ENCODE results near the gene DDX17.
A peak's percentile ranks its signal among the peaks of the same experiment; 100 is the strongest.
"Not testable (repeated sequence)": the region's sequence is repeated elsewhere in the genome, so short reads cannot be mapped to it uniquely, and the experiment has no call there.

Gene DDX17

DNA sequence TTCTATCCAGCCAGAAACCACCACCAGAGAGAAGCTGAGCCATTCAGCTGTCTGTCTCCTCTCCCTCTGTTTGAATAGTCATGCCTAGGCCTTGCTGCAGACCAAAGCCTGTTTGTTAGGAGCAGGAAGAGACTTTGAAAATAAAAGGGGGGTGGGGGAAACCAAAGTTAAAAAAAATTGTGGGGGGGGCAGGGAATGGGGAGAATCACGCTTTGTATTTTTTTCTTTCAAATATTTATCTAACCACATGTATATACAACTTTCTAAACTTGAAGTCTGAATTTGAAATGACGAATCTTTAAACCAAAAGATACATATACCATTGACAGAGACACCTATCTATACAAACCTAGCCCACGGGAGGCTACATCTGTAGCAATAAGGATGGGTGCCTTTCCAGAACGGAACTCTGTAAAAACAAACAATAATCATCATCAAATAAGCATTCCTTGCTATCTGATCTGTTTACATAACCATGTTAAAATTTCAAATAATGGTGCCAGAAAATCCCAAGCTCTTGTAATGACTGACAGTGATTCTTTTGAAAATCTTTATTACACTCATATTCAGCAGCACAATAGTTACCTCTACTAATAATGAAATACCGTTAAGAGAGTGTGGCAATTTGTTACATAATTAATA, 14.3 kb downstream of the DDX17 start:
- no peak for DNase-seq

DNA sequence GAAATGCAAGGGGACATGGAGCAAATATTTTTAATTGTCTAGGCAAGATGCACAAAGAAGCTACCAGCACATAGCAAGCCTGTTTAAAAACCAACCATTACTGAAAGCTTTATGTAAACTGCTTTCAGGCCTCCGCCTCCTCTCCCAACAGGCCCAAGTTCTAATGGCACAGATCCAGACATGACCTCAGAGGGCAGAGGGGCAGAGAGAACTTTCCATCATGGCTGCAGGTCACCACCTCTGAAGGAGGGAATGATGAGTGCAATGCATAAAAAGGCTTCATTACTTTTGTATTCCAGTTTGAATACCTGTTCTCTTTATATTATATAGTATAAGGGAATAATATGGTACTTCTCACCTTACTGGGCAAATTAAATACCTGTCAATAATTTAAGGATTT, 15.2 kb downstream of the DDX17 start:
- DNase-seq: no peak

DNA sequence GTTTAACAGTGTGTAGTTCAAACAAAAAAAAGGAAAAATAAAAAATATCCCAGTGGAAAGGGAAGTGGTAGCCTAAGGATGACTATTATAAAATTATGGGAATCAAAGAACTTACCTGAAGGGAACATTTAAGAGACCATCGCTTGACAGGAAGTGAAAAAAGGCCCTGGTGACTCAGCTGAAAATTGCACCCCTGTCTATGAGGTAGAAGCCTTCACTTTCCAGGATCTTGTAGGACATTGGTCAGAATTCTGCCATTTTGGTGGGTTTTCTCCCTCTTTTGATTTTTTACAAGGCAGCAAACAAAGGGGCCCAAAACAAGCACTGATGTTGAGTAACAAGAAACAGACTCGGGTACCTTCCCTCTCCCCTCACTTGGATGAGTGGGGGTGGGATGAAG, 15.6 kb downstream of the DDX17 start:
- DNase-seq: no peak

DNA sequence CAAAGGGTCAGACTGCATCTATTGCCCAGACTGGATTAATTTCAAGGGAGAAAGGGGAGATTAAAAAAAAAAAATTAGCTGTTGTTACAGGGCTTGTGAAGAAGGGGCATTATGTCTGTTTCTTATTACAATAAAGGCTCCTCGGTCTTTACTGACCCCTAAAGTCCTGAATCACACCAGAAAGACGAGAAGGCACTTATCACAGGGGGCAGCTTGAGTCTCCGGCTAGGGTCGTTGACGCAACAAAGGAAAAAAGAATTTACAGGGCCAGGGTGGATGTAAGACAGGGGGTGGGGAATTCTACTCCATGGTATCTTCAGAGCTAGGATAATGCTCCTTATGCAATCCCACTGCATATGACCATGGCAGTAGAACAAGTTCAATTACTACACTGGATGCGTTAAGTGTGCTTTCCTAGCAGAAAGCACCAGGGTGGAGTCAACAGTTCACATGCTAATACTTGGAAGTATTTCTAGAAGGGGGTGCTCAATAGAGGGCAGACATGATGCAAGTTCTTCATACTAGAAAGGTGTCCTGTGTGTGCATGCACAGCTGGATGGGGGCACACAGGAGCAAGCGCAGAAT, 16.5 kb downstream of the DDX17 start:
- DNase-seq: no peak

DNA sequence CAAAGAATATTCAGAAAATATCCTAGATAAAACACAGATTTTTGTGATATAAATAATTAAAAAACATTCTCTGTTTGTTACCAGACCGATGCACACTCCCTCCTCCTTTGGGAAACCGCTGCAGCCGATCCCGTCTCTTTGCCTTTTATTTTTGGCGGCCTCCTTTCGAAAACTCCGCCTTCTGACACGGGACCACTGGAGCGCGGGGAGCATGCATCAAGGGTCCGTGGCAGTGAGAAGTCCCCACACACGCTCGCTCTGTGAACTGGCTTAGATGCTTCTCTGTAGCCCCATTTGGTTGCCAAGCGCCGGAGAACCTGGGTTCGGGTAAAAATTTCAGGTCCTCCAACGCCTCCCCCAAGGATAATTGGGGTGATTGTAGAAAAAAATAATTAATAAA, 17.0 kb downstream of the DDX17 start:
- DNase-seq: no peak

DNA sequence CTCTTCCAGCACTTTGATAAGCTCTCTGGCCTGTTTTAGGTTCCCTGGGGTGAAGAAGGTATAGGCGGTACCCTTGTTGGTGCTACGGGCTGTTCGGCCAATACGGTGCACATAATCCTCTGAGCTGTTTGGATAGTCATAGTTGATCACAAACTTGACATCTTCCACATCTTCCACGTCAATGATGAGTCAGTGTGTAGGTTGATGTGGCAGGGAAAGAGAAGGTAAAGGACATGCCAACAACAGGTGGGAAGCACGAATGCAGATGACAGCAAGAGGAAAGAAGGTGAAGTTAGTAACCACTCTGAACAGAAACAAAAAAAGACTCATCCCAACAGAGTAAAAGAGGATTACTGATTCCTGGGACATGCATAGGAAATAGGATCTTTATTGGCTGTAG, 18.2 kb downstream of the DDX17 start:
- DNase-seq: no peak

DNA sequence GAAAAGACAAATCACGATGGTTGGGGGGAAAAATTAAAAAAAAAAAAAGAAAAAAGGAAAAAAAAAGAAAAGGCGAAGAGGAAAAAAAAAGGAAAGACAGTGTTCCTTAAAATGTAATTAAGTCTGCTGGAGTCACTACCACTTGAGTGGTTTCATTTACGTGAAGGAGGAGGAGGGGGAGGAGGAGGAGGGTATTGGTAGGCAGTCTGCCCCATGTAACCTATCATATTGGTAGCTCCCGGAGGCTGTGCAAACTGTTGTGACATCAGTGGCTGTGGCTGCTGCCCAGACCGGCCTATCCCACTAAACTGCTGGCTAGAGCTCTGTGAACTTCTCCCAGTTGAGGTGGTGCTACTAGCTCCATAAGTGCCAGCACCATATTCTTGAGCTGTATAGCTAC, 20.3 kb downstream of the DDX17 start:
- no peak for DNase-seq

DNA sequence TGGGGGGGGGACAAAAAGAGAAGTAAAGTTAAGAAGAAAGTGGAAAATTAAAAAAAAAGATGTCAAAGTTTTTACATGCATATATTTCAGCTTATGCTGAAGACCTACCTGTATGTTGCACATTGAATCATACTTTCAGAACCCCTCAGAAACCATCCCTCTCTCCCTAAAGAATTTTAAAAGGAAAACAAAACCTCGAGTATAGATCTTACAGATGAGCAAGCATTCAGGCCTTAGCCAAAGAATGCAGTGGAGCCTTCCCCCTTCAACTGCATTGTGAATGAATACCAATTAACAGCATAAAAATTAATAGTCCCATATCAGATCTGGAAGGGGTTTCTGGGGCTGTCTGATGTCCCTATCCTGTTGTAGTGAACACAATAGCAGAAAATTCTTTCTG, 21.9 kb downstream of the DDX17 start:
- no peak for DNase-seq

DNA sequence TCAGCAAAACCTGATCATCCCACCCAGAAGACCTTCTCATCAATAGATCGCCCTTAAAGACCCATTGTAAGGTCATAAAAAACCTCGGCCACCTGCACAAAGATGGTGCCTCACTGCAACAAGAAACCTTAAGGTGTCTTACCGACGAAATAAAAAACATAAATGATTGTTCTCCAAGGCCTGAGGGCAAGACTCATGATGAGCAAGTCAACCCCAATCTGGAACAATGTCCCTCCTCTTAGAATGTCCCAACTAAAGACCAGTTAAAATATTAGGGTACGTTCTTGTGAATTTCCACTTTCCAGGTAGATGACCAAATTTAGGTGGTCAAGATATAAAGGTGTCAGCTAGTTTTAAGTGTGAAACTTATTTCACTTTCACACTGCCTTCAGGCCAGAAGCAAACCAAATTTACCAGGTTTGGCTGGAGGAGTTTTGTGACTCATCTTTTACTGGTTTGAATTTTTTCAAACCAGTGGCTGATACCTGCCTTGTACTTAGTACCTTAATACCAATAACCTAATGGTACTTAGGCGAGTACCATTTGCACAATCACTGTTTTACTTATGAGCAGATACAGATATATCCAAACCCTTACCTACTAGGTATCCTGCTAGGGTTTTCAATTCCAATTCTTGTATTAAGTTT, 23.3 kb downstream of the DDX17 start:
- no peak for DNase-seq

DNA sequence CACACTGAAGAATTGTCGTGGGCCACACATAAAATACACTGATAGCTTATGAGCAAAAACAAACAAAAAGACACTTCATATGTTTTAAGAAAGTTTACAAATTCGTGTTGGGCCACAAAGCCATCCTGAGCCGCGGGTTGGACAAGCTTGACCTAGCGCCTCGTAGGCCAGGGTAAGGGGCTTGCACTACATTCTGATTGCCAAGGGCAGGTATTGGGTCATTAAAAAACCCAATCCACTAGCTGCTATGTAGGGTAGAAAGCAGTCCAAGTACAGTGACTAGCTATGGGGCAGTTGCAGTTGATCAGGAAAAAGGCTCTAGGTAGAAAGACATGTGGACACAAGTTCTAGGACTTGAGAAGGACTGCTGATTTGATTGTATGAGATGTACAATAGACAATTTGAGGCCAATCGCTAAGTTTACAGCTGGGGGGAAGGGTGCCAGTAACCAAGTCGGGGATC, 24.2 kb downstream of the DDX17 start:
- DNase-seq: no peak

DNA sequence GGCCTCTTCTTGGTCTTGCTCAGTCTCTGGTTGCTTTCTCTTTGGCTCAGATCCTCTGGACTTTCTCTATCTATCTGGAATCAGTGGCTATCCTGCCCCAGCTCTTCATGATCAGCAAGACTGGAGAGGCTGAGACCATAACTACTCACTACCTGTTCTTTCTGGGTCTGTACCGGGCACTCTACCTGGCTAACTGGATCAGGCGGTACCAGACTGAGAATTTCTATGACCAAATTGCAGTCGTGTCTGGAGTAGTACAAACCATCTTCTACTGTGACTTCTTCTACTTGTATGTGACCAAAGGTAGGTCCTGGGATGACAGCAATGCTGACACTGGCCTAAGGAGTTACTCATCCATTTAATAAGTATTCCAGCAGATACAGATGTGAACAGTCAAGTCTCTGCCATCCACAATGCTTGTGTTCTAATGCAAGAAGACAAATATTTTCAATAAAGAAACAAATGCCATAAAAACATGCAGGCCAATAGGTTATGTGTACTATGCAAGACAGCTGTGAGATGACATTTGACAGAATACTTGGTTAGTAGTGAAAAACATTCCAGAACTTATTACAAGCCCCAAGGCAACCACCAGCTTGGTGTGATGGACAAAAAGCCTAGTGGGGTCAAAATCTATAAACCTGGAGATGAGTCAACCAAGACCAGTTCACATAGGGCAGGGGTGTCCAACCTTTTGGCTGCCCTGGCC, 24.8 kb downstream of the DDX17 start:
- no peak for DNase-seq

DNA sequence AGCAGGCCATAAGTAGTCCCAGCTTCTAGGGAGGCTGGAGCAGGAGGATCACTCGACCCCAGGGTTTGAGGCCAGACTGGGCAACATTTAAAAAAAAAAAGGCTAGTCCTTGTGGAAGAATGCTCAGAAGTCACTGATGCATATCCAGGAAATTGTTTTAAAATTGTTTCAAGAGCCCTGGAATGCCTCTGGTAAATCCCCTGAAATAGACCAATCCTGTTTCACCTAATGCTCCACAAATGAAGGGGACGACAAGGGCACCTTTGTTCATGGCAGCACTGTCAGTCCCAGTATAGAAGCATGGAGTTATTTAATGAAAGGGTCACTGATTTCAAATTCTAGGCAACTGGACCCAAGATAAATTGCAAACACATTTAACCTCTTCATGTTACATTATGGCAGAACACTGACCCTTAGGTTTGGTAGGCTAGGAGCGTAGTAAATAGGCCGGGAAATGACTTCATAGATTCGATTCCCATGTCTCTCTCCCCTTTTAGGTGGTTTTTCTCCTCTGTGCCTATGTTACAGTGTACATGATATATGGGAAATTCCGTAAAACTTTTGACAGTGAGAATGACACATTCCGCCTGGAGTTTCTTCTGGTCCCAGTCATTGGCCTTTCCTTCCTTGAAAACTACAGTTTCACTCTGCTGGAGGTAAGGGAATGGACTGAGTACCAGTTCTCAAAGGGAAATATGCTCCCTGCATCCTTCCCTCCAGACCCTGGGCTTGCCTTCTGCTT, 26.8 kb downstream of the DDX17 start:
- no peak for DNase-seq

DNA sequence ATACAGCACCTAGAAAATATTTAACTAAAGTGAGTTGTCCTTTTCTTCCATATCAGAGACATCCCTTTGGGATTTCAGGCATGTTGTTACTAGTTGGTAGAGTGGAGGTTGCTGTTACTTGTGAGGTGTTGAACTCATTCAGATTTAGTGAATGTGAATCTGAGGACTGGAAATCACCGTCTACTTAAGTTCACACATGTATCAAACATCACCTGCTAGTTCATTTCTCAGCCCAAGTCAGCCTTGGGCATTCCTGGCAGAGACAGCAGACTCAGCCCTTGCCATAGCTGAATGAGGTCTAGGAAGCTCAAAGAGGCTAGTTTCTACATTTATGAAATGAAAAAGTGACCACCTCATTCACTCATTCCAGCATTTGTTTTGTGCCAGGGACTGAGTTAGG, 28.5 kb downstream of the DDX17 start:
- no peak for DNase-seq

DNA sequence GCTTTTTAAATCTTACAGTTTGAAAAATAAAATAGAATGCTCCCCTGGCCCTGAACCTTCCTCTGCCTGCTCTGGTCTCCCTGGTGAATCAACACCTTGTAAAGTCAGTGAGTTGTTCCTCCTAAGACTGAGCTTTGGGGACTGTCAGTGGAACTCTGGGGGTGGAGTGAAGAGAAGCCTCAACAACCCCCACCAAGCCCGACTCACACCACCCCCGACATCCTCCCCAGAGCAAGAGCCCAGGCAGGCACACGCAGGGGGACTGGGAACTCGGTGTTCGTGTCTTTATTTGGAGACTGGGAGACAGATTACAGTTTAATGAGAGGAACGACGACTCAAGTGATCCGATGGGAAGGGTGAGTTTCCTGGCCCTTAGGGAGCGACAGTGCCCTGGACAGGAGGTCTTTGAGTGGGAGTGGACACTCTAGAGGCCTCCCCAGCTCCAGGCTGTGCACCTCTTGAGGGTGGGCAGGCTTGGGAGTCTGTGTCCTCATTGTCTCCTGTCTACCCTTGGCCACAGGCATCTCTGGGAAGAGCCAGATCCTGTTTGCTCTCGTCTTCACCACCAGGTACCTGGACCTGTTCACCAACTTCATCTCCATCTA, 32.0 kb downstream of the DDX17 start:
- no peak for DNase-seq

DNA sequence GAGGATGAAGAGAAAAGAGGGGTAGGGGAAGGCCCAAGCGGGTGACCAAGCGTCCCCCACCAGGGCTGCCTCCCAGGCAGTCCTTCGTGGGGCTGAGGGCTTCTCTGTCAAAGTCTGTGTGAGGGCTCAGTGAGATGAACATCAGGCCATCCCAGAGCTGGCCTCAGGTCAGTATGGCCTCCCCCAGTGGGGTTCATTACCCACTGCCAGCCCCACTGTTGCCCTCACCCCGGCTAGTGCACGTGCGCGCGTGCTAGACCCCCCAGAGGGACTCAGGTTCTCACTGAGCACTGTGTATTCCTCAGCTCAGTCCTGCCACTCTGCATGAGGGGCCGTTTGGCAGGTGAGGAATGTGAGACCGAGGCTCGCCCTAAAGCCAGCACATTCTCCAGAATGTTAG, 34.9 kb downstream of the DDX17 start:
- no peak for DNase-seq

DNA sequence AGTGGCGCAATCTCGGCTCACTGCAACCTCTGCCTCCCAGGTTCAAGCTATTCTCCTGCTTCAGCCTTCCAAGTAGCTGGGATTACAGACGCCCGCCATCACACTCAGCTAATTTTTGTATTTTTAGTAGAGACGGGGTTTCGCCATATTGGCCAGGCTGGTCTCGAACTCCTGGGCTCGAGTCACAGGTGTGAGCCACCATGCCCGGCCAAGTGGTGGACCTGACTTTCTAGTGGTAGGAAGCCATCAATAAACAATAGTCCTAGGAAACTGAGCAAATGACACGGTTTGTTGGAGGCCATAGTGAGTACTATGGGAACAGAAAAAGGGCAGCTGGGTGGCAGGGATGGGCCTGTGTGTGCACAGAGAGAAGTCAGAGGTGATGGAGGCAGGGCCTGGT, 35.9 kb downstream of the DDX17 start:
- not testable (repeated sequence) for DNase-seq

DNA sequence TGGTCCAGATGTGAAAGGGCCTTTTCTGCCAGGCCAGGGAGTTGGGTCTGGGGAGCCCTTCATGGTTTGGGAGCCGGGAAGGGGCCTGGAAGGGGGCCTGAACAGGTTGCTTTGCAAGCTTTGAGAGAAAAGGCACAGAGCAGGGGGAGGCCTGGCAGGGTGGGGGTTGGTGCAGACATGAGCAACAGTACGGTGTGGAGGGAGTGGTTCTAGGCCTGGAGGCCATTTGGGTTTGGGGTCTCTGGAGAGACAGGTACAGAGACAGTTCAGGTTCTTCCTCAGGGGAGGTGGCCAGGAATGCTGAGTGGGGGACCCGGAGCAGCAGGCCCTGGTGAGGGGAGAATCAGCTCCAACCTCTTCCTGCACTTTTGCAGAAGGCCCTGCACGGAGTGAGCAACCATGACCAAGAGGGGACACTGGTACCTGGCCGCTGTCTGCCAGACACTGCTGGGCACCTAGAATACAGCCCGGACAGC, 36.8 kb downstream of the DDX17 start:
- DNase-seq: no peak

DNA sequence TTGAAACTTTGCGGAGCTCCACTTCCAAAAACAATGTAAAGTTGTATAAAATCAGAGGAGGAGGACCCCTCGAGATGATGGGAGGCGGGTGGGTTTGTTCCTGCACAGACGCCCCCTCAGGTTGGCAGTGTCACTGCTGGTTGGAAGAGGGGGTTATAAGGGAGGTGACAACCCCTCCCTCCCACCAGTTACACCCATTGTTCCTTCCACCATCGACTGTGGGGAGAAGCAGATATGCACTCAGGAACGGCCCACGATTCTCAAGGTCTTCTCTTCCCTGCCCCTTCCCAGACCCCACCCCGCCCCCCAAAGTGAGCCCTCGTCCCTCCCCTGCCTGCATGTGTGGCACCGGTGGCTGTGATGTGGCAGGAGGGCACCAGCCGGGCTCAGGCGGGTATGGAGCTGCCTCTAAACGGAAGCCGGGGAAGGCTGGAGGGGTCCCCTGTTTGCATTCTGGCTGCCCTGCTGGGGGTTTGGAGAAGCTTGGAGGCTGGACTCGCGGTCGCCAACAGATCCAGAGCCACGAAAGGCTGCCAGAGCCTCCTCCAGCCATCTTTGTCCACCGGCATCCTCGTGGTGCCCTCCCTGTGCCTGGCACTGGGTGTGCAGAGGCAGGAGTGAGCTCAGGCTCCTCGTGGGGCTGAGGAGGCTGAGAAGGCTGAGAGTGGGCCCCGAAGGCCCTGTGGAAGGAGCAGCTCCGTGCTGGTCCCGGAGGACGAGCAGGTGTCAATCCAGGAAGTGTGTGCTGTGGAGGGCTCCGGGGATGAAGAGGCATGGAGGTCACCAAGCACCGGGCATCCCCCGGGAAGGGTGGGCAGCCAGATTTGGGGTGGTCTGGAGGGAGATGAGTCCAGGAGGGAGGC, 37.4 kb downstream of the DDX17 start:
- DNase-seq: peak; percentile 37

DNA sequence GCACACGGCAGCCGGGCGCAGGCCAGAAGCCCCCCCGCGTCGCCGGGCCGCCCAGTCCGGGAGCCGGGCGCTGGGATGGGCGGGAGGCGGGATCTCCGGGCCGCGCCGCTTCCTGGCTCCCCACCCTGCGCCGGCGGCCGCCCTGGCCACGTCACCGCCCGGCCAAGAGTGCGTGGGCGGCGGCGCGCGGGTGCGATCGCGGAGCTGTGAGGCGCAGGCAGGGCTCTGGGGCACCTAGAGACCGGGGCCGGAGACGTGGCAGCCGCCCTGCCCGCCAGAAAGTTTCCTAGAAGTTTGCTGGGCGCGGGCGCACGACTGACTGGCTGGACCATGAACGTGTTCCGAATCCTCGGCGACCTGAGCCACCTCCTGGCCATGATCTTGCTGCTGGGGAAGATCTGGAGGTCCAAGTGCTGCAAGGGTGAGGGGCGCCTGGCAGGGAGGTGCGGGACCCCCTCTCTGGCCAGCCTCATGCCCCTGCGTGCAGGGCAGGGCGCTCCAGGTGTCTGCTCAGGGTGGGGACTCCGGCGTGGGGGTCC, 38.1 kb downstream of the DDX17 start, which contains the start of gene KDELR3:
Gene KDELR3 (plus strand): TSS at position 193 of the 539 bp plus-strand sequence. CDS start 138 bp downstream, at position 331.
- peak; percentile 78 for DNase-seq

DNA sequence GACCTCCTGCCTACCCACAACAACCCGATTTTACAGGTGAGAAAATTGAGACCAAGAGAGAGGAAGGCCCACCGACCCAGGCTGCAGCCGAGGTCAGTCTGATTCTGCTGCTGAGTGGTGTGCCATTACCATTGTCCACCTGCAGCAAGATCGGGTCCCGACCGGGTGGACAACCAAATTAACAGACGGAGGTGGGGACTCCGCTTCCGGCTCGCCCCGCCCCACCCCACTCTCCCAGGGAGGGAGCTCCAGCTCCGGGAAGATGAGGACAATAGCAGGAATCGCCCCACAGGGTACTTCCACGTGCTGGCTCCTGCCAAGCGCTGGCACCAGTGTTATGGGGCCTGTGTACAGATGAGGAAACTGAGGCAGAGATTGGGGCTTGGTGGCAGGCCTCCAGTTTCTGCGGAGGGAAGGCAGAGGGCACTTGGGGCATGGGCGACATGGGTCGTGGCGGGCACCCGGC, 38.6 kb downstream of the DDX17 start:
- DNase-seq: no peak

Data from fibroblast of skin of abdomen (primary cell).